Measurements from ENCODE around the gene TNFAIP8L3. TPM values are rescaled to one million over a fixed set of nuclear protein-coding genes. Genes with fewer than 3 reads are reported as not detected.

The TNFAIP8L3 gene
- total RNA-seq, 1 donor from 2014 or later, result 0.31 TPM

DNA sequence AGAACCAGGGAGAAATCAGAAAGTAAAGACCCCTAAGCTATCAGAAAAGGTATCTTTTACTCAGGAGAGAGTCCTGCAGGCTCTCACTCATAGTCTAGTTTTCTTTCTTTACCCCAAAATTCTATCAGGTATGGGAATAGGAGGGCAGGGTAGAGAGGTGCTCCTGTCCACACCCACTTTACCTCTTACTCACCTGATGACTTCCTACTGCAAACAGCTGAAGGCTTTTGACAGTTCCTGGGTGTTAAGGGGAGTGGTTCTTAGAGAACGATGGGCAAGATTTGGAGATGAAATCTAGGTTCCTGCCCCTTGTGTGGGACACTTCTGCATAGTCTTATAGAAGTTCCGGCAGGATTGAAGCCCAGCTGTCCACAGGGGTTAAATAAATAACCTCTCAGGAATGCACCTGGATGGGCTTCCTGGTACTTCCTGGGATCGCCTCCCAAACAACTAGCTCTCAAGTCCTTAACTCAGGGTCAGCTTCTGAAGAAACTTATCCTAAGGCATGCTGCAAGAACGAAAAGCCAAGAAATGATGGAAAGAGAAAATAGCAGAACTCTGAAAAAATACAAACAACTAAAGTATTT is 10.8 kb upstream of the TNFAIP8L3 start:
- no peaks in the 10 kb centered on the region for H3K36me3 Mint-ChIP-seq
- DNase-seq (ENCODE audit: low spot score in 2 of 2, unreplicated experiment in 2 of 2), result no peak
- TF ChIP-seq CTCF (IDR thresholded peaks at IDR 0.05; ENCODE audit: unreplicated experiment), result no peak
- peaks cover 14% of the 10 kb centered on the region for H3K4me1 Mint-ChIP-seq
- H3K27me3 Mint-ChIP-seq (ENCODE audit: low read depth), result peaks cover 56% of the 10 kb centered on the region
- no peak overlapping the region for H3K27ac Mint-ChIP-seq
- no peak overlapping the region for H3K4me3 Mint-ChIP-seq
- no peaks in the 10 kb centered on the region for H3K9me3 Mint-ChIP-seq

DNA sequence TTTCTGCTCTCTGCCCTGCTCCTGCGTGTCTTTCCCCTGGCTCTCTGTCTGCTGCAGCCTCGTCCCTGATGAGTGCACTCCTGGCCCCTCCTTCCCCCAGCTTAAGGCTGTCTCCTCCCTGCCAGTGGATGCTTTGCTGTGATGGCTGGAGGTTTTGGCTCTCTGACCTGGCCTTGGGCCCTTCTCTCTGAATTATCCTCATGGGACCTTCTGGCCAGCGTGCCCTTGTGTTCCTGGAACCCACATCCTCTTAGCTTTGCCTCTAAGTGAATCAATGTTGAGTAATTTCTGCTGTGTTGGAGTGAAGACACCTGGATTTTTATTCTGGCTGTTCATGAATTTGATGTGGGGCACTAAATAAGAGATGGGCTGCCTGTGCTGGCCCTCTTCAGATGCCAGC is 9.8 kb upstream of the TNFAIP8L3 start:
- Mint-ChIP-seq H3K27ac (no peak overlapping the region), H3K4me3 (no peak overlapping the region), H3K27me3 (ENCODE audit: low read depth) (peaks cover 59% of the 10 kb centered on the region), H3K36me3 (no peaks in the 10 kb centered on the region), H3K4me1 (peaks cover 14% of the 10 kb centered on the region), H3K9me3 (no peaks in the 10 kb centered on the region)
- DNase-seq (ENCODE audit: low spot score in 2 of 2, unreplicated experiment in 2 of 2), result no peak
- no peak for TF ChIP-seq CTCF (IDR thresholded peaks at IDR 0.05; ENCODE audit: unreplicated experiment)

GRCh38 chr15:51103330-51103729 is 8.6 kb upstream of the TNFAIP8L3 start:
- H3K4me1 Mint-ChIP-seq, result peaks cover 14% of the 10 kb centered on the region
- no peak for TF ChIP-seq CTCF (IDR thresholded peaks at IDR 0.05; ENCODE audit: unreplicated experiment)
- DNase-seq (ENCODE audit: low spot score in 2 of 2, unreplicated experiment in 2 of 2), result no peak
- no peaks in the 10 kb centered on the region for H3K9me3 Mint-ChIP-seq
- no peak overlapping the region for H3K4me3 Mint-ChIP-seq
- peaks cover 62% of the 10 kb centered on the region for H3K27me3 Mint-ChIP-seq (ENCODE audit: low read depth)
- H3K27ac Mint-ChIP-seq, result no peak overlapping the region
- H3K36me3 Mint-ChIP-seq, result no peaks in the 10 kb centered on the region

GRCh38 chr15:51100785-51101489 is 6.2 kb upstream of the TNFAIP8L3 start:
- H3K36me3 Mint-ChIP-seq, result no peaks in the 10 kb centered on the region
- peaks cover 84% of the 10 kb centered on the region for H3K27me3 Mint-ChIP-seq (ENCODE audit: low read depth)
- H3K27ac Mint-ChIP-seq, result no peak overlapping the region

DNA sequence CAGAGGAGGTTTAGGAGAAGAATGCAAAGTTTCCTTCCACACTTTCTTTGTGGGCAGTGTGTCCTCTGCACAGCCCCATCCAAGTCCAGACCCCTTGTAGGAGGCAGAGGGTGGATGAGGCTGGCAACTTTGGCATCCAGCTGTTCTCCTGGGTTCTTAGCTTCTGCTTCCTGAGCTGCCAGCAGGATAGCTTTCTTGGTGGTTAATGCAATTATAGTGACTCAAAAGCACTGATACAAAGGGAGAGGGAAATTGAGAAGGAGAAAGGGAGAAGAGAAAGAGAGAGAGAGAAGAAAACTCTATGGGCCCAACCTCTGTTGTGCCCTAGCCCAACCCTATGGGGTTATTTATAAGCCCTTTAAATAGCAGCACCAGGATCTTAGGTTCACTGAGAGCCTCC is 4.5 kb upstream of the TNFAIP8L3 start:
- no peaks in the 10 kb centered on the region for H3K36me3 Mint-ChIP-seq
- TF ChIP-seq CTCF (IDR thresholded peaks at IDR 0.05; ENCODE audit: unreplicated experiment), result no peak
- peaks cover 15% of the 10 kb centered on the region for H3K4me1 Mint-ChIP-seq
- H3K4me3 Mint-ChIP-seq, result no peak overlapping the region
- H3K27me3 Mint-ChIP-seq (ENCODE audit: low read depth), result peaks cover 80% of the 10 kb centered on the region
- no peaks in the 10 kb centered on the region for H3K9me3 Mint-ChIP-seq
- no peak for DNase-seq (ENCODE audit: low spot score in 2 of 2, unreplicated experiment in 2 of 2)
- H3K27ac Mint-ChIP-seq, result no peak overlapping the region

More at GRCh38 chr15:51100785-51101489, 6.2 kb upstream of the TNFAIP8L3 start:
- Mint-ChIP-seq H3K9me3 (no peaks in the 10 kb centered on the region), H3K4me1 (peaks cover 14% of the 10 kb centered on the region), H3K4me3 (no peak overlapping the region)
- TF ChIP-seq CTCF (IDR thresholded peaks at IDR 0.05; ENCODE audit: unreplicated experiment), result no peak
- DNase-seq (ENCODE audit: low spot score in 2 of 2, unreplicated experiment in 2 of 2), result no peak
